ENCODE measurements around the gene CAMK4.

- TF ChIP-seq, protein P1, sequence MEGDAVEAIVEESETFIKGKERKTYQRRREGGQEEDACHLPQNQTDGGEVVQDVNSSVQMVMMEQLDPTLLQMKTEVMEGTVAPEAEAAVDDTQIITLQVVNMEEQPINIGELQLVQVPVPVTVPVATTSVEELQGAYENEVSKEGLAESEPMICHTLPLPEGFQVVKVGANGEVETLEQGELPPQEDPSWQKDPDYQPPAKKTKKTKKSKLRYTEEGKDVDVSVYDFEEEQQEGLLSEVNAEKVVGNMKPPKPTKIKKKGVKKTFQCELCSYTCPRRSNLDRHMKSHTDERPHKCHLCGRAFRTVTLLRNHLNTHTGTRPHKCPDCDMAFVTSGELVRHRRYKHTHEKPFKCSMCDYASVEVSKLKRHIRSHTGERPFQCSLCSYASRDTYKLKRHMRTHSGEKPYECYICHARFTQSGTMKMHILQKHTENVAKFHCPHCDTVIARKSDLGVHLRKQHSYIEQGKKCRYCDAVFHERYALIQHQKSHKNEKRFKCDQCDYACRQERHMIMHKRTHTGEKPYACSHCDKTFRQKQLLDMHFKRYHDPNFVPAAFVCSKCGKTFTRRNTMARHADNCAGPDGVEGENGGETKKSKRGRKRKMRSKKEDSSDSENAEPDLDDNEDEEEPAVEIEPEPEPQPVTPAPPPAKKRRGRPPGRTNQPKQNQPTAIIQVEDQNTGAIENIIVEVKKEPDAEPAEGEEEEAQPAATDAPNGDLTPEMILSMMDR (optimal IDR thresholded peaks at IDR 0.05 in 1 of 3, IDR thresholded peaks at IDR 0.05 in 1 of 3, conservative IDR thresholded peaks at IDR 0.05 in 1 of 3; ENCODE audit: extremely low read depth in 1 of 3, insufficient read depth in 2 of 3, low read length in 3 of 3): no peak
- TF ChIP-seq EZH2 (IDR thresholded peaks at IDR 0.05; ENCODE audit: low read length): no peak
Observed at GRCh38 chr5:111384220-111384619, 160.0 kb downstream of the CAMK4 start.

All from keratinocyte (primary cell).